GM12873 (cell line): ENCODE data around the gene DNAI7.

Experiments
- CTCF ChIP-seq: IDR thresholded peaks from 2 replicates; pipeline ENCODE4 v1.5.1; 2012; ENCODE audit warnings: low read depth, mild to moderate bottlenecking, moderate library complexity, low read length, control low read depth; ENCODE audit not compliant: insufficient read depth; ENCODE audit errors: missing control alignments

Gene DNAI7

GRCh38 chr12:25121916-25122315, 73.0 kb downstream of the DNAI7 start:
- no peak for TF ChIP-seq CTCF

- TF ChIP-seq CTCF = no peak
Measured at GRCh38 chr12:25121110-25121509, 73.8 kb downstream of the DNAI7 start.

- peak; percentile 3 for TF ChIP-seq CTCF
Measured at GRCh38 chr12:25119020-25119419, 75.9 kb downstream of the DNAI7 start.

DNA sequence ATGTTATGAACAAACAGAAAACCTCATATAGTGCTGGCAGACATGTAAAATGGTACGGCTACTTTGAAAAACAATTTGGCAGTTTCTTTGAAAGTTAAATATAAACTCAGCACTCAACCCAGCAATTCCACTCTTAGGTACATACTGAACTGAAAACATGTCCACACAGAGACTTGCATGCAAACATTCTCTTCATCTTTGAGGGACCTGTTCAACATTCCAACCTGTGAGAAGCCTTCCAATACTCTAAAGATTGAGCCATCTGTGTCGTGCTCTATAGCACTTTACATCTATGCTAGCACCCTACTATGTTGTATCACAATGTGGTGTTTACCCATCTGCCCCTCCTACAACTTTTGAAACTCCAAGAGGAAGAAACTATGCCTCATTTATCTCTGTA, 79.3 kb downstream of the DNAI7 start:
- TF ChIP-seq CTCF = no peak

DNA sequence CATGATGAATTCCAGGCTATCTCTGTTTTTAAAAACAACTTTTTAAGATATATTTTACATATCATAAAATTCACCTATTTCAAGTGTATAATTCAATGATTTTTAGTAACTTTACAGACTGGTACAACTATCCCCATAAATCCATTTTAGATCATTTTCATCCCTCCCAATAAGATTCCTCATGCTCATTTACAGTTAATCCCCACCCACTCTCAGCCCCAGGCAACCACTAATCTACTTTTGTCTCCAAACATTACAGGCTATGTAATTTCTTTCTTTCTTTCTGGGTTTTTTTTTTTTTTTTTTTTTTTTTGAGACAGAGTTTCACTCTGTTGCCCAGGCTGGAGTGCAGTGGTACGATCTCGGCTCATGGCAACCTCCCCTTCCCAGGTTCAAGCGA, 81.3 kb downstream of the DNAI7 start:
- no peak for TF ChIP-seq CTCF

DNA sequence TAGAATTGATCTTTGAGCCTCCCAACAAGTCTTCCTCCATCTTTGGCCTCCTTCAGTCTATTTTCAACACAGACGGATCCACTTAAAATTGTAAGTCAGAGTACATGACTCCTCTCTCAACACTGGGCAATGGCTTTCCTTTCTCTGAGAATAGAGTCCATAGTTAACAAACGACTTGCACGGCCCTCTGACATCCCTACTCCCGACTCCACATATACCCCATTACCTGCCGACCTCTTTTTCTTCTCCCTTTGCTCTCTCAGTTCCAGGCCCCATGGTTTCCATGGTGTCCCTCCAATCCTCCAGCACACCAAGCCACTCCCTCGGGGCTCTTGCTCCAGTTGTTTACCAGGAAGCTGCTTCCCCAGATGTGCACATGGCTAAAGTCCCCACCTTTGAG, 84.7 kb downstream of the DNAI7 start:
- no peak for TF ChIP-seq CTCF

DNA sequence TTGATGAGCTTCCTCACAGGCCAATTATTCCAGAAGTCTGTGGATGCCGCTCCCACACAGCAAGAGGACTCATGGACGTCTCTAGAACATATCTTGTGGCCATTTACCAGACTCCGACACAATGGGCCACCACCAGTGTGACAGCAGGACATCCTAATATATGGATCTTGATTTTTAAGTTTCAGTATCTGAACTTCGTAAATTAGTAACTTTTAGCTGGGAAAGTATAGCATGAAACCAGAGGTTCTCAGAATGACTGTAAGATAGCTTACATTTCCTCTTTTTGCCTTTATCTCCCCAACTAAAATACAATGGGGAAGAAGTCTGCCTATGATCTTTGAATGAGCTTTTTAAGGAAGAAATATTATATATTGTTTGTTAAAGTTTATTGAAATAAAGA, 87.0 kb downstream of the DNAI7 start:
- no peak for TF ChIP-seq CTCF

DNA sequence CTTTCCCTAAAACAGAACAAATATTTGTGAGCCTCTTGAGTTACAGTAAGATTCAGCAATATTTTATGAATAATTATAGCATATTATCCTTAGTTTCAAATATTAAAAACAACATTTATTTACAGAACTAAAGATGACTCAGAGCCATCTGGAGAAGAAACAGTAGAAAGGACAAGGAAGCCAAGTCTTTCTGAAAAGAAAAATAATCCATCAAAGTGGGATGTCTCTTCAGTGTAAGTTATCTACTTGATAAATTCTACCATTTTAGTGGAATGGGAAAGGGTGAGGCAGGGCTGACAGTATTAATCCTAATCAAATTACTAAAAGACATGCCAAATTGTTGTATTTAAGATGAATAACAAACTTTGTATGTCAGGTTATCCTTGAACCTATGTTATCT, 88.1 kb downstream of the DNAI7 start:
- TF ChIP-seq CTCF = no peak
